Measurements from ENCODE around the gene HTR1D. TPM values are rescaled to one million over a fixed set of nuclear protein-coding genes. Genes with fewer than 3 reads are reported as not detected.
A peak's percentile ranks its signal among the peaks of the same experiment; 100 is the strongest.

Gene HTR1D
- total and polyA plus RNA-seq, 2 donors (not counting 3 experiments of a cell fraction or from before 2014, with no cell fraction given): 1.5 to 1.9 TPM

DNA sequence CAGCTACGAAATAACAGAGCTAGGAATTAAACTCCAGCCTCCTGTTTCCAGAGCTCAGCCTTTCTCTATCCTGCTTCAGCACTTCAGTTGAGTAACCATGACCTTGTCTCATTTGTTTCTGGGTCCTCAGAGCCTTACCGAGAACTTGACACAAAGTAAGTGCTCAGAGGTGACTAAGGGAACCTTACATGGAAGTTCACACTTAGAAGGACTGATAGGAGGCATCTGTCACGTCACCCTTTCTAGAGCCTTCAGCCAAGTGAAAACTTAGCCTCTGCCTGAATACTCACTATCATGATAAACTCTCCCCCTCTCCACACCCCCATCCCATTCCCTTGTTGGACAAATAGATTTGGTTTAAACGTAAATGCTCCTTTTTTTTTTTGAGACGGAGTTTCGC lies 38.9 kb downstream of the HTR1D start:
- H3K4me1 ChIP-seq (ENCODE audit: control insufficient read depth, extremely low read depth, insufficient read depth, low read length): peaks cover 15% of the 10 kb centered on the region
- TF ChIP-seq EZH2 (IDR thresholded peaks at IDR 0.05; ENCODE audit: borderline replicate concordance, low read depth, low read length, severe bottlenecking): no peak
- no peak for TF ChIP-seq JUN (IDR thresholded peaks at IDR 0.05; ENCODE audit: borderline replicate concordance, insufficient read depth, insufficient read length, low read depth)
- TF ChIP-seq FOS (IDR thresholded peaks at IDR 0.05; ENCODE audit: borderline replicate concordance, insufficient read depth, low read length): no peak
- TF ChIP-seq, protein P1, sequence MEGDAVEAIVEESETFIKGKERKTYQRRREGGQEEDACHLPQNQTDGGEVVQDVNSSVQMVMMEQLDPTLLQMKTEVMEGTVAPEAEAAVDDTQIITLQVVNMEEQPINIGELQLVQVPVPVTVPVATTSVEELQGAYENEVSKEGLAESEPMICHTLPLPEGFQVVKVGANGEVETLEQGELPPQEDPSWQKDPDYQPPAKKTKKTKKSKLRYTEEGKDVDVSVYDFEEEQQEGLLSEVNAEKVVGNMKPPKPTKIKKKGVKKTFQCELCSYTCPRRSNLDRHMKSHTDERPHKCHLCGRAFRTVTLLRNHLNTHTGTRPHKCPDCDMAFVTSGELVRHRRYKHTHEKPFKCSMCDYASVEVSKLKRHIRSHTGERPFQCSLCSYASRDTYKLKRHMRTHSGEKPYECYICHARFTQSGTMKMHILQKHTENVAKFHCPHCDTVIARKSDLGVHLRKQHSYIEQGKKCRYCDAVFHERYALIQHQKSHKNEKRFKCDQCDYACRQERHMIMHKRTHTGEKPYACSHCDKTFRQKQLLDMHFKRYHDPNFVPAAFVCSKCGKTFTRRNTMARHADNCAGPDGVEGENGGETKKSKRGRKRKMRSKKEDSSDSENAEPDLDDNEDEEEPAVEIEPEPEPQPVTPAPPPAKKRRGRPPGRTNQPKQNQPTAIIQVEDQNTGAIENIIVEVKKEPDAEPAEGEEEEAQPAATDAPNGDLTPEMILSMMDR (IDR thresholded peaks at IDR 0.05; ENCODE audit: extremely low read depth in 1 of 2, insufficient read depth in 1 of 2, low read depth in 1 of 2, low read length in 2 of 2): no peak
- H3K9me3 ChIP-seq (replicated peaks; ENCODE audit: control insufficient read depth, insufficient read depth, low read length): no peaks in the 10 kb centered on the region
- peak overlapping the region; percentile 42 for H3K4me2 ChIP-seq (ENCODE audit: insufficient read depth, low read length)
- no peaks in the 10 kb centered on the region for H3K79me2 ChIP-seq (ENCODE audit: control insufficient read depth, insufficient read depth, low read length)
- no peaks in the 10 kb centered on the region for H3K36me3 ChIP-seq (ENCODE audit: control insufficient read depth in 2 of 2, extremely low read depth in 1 of 2, insufficient read depth in 2 of 2, low read length in 2 of 2)
- FAIRE-seq (no peak), DNase-seq (ENCODE audit: low read depth, low spot score) (peak; percentile 30)
- CTCF ChIA-PET: interaction anchor here (0.8 to 4.2 kb wide), 12 partner anchors 8 to 201 kb away, joined by 3 to 65 read pairs (median 4); partner anchors contain the start of gene LUZP1
- H3K4me3 ChIP-seq (replicated peaks in 1 of 3; ENCODE audit: insufficient read depth in 1 of 3, low read depth in 1 of 3, low read length in 3 of 3): peak overlapping the region in 1 of 3 experiments; percentile 21
- no peaks in the 10 kb centered on the region for H3K27me3 ChIP-seq (ENCODE audit: control insufficient read depth in 2 of 2, insufficient read depth in 2 of 2, low read length in 2 of 2)
- no TSS peak for BruUV-seq (replicated peaks)
- no peaks in the 10 kb centered on the region for H3K9me1 ChIP-seq (replicated peaks; ENCODE audit: control insufficient read depth, extremely low read depth, insufficient read depth, low read length)
- H3K9ac ChIP-seq (replicated peaks; ENCODE audit: extremely low read depth, insufficient read depth, low read length): peak overlapping the region; percentile 85
- H3K27ac ChIP-seq (ENCODE audit: insufficient read depth, low read depth, low read length): peak overlapping the region; percentile 77
- POLR2A ChIA-PET: interaction anchor here (0.7 to 1.3 kb wide), 5 partner anchors 9 to 79 kb away, joined by 3 to 5 read pairs (median 3); no protein-coding TSS in a partner anchor
- H2AFZ ChIP-seq (ENCODE audit: low read depth, low read length): peak overlapping the region; percentile 13
- intact Hi-C loops (cut with micrococcal nuclease) (no loop called here), dilution Hi-C loops (cut with MboI; ENCODE audit: extremely low pct_ligation_motif_present, low sequenced_read_pairs) (no loop called here)
- H4K20me1 ChIP-seq (replicated peaks; ENCODE audit: control insufficient read depth, extremely low read depth, insufficient read depth, low read length): no peaks in the 10 kb centered on the region

Data from endothelial cell of umbilical vein (primary cell).